Thyroid gland (tissue), 4 donors: ENCODE results near the gene SPNS3.

Source experiments
- CTCF ChIP-seq, 6 experiments: fragments of 200-600 bp in 3 of 6; fragments of 450-650 bp in 3 of 6; sonication (generic) in 3 of 6; IDR thresholded peaks; one replicate each; pipeline ENCODE4 v1.5.1; 2016 to 2019; ENCODE audit warnings: antibody characterized with exemption in 6 of 6, mild to moderate bottlenecking in 2 of 6, inconsistent platforms in 1 of 6, moderate library complexity in 1 of 6
- POLR2A ChIP-seq, 2 donors: fragments of 450-650 bp; IDR thresholded peaks; one replicate each; pipeline ENCODE4 v1.6.1; 2017; ENCODE audit warnings: antibody characterized with exemption in 2 of 2, mild to moderate bottlenecking in 2 of 2, moderate library complexity in 1 of 2

GRCh38 chr17:4519361-4519788 lies 85.6 kb downstream of the SPNS3 start:
- TF ChIP-seq CTCF (IDR thresholded peaks at IDR 0.05) (no peak), POLR2A (IDR thresholded peaks at IDR 0.05) (no peak)
